HT1080 (cell line): ENCODE data around the gene NLRP6. TPM values are rescaled to one million over a fixed set of nuclear protein-coding genes. Genes with fewer than 3 reads are reported as not detected.
A peak's percentile ranks its signal among the peaks of the same experiment; 100 is the strongest.
"Not testable (repeated sequence)": the region's sequence is repeated elsewhere in the genome, so short reads cannot be mapped to it uniquely, and the experiment has no call there.

Experiments used
- DNase-seq: peaks from one replicate; pipeline ENCODE4 v3.0.0-alpha.2; 2015; ENCODE audit warnings: low read depth
- total RNA-seq: library from RNA; depleted of rRNA; stranded (reverse); fragments of >200 nt; shearing (Covaris generic); gene quantifications from 2 replicates; pipeline ENCODE4 v1.2.3, GENCODE V29; 2014

NLRP6 gene
- total RNA-seq, 1 experiment from 2014 or later: not detected

DNA sequence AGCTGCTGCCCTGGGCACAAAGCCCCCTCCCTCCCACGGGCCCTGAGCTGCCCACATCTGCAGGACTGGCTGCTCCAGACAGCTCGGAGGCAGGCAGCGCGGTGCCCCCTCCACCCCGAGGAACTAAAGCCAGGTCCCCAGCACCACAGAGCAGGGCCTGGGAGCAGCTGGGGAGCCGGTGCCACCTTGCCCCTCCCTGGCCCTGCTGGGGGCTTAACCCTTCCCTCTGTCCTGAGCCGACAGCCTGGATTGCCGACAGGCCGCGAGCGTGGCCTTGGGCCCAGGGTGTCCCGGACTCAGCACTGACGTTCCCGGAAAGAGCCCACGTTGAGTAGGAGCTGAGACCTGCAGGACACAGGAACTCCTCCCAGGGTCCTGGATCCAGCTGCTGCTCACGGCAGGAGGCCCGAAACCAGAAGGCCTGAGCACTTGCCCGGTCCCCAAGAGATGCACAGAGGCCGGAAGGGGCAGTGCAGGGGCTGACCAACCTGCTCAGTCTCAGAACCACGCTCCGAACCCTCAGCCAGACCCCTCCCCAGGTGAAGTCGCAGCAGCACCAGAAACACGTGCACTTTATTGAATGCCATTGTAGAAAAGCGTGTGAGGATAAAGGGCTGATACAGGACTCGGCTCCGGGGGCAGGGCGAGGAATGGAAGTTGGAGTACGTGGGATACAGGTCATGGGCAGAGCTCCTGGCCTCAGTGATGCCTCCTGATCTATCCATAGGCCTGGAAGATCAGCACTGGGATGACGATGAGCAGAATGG, 41.1 kb downstream of the NLRP6 start:
- DNase-seq: peak; percentile 24

DNA sequence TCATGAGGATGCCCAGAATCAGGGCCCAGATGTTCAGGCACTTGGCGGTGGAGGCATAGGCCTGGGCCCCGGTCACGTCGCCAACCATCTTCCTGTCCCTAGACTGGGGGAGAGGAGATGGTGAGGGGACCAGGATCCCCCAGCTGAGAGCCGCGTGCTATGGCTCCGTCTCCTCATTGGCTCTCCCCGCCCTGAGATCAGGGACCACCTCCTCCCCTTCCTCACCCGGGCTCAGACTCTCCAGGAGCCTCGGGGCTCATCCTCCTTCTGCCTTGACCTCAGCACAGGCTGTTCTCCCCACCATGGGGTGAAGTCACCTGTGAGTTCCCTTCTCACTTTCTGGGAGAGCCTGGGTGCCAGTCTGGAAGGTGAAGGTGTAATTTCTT, 41.7 kb downstream of the NLRP6 start:
- not testable (repeated sequence) for DNase-seq

DNA sequence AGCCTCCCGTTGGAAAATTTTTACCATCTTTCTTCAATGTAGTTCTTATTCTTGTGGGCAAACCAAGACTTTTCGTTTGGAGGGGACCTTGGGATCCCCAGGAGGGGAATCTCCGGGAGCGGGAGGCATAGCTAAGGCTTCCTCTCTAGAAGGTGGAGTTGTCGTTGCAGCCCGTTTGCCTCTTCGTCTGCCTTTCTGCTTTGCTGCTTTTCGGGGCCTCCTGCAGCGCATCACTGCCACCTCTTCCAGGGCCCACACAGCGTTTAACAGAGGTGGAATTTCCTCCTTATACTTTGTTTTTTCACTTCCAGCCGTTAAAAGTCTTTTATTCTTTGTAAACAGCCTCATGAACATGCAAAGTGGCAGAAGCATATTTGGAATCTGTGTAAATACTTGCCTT, 45.9 kb downstream of the NLRP6 start:
- DNase-seq: no peak

DNA sequence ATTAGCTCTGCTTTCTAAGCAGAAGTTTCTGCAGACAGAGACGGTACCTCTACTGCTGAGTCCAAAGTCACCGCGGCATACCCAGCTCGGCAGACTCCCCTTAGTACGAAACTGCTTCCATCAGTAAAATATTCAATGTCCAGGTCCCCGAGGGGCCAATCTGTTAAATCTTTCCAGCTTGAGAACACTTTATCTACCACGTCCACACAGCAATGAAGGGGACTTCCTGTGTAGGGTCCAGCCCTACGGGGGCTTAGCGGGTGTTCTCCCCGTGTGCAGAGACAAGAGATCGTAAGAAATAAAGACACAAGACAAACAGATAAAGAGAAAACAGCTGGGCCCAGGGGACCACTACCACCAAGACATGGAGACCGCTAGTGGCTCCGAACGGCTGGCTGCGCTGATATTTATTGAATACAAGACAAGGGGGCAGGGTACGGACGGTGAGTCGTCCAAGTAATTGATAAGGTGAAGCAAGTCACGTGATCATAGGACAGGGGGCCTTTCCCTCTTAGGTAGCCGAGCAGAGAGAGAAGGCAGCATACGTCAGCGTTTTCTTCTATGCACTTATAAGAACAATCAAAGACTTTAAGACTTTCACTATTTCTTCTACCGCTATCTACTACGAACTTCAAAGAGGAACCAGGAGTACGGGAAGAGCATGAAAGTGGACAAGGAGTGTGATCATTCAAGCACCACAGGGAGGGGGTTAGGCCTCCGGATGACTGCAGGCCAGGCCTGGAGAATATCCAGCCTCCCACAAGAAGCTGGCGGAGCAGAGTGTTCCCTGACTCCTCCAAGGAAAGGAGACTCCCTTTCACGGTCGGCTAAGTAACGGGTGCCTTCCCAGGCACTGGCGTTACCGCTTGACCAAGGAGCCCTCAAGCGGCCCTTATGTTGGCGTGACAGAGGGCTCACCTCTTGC, 46.6 kb downstream of the NLRP6 start:
- DNase-seq: not testable (repeated sequence)

DNA sequence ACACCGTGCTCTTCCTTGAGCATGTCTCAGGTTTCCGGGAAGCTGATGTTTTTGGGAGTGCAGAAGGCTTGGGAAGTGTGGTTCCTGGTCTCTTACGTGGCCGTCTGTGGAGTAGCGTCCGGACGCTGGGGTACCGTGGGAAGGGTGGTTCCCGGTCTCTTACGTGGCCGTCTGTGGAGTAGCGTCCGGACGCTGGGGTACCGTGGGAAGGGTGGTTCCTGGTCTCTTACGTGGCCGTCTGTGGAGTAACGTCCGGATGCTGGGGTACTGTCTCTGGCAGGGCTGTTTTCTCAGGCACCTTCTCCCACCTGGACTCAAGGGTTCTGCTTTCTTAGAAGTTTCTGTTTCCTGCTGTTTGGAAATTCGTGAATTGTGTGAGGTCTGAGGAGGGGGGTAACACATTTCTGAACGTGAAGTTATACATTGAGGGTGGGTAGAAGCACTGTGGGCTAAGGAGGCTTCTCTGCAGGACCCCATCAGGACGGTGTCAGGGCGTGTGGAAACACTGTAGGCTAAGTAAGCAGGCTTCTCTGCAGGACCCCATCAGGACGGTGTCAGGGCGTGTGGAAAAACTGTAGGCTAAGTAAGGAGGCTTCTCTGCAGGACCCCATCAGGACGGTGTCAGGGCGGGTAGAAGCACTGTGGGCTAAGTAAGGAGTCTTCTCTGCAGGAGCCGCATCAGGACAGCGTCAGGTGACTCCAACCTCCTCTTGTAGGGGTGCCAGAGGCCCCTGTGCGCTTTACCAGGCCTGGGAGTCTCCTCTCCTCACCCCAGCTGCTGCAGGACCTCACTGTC, 47.8 kb downstream of the NLRP6 start:
- DNase-seq: no peak

DNA sequence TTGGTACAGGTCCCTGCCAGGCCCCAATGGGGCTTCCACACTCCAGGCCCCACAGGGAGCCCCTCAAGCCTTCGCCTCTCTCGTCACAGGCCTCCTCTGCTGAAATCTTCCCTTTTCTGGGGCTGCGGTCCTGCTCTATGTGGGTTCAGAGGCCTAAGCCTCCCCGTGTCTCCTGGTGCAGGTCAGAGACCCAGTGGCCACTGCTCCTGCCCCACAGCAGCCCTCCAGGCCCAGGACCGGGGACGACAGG, 48.3 kb downstream of the NLRP6 start:
- no peak for DNase-seq

DNA sequence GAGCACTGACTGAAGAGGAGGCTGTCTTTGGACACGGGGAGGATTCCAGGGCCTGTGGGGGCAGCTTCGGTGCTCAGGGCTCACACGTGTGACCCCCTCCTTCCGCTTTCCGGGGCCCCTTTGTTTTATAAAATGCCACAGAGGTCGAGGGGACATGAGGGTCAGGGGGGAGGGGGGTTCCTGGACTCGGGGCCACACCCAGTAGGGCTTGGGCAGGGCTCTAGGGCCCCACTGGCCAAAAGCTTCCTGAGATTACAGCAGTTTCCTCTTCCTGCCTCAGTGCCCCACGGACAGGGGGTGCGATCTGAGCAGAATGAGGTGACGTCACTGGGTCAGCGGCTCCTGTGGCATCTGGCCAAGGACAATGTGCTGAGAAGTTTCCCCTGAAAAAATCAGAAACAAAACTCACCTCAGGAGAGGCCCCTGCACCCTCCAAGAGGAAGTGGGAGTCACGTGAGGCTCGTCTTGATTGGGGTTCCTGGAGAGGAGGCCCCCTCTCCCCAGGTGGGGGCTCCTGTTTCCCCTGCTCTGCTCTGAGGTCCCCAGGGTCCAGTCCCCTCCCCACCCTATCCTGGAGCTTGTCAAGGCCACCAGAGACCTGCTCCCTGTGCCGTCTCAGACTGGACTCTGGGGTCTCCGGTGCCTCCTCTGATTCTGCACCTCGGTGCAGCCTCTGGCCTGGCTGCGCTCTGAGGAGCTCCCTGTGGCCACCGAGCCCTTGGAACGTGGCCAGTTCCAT, 48.8 kb downstream of the NLRP6 start:
- no peak for DNase-seq

DNA sequence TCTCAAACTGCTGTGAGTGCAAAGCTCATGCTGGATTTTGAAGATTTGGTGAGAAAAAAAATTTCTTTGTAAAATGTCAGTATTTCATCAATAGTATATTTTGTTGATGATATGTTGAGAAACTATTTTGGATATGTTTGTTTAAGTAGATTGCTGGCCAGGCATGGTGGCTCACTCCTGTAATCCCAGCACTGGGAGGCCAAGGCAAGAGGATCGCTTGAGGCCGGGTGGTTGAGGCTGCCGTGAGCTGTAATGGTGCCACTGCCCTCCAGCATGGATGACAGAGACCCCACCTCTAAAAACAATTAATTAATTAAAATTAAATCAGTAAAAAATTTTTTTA, 49.3 kb downstream of the NLRP6 start:
- no peak for DNase-seq

DNA sequence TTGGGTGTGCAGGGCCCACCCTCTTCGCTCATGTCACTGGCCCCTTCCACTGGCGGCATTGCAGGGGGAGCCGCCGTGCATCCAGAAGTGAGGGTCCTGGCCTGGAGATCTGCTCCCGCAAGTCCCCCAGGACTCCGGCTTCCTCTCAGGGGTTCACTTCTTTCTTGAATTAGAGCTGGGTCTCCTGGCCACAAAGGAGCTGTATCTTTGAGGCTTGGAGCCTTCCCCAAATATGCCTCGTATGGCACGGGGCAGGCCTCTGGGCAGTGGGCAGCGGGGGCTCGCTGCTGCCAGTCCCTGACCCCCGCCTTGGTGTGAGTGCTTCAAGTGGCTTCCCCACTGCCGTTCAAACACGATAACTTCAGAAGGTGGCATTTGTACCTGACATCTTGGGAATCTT, 49.8 kb downstream of the NLRP6 start:
- DNase-seq: no peak

DNA sequence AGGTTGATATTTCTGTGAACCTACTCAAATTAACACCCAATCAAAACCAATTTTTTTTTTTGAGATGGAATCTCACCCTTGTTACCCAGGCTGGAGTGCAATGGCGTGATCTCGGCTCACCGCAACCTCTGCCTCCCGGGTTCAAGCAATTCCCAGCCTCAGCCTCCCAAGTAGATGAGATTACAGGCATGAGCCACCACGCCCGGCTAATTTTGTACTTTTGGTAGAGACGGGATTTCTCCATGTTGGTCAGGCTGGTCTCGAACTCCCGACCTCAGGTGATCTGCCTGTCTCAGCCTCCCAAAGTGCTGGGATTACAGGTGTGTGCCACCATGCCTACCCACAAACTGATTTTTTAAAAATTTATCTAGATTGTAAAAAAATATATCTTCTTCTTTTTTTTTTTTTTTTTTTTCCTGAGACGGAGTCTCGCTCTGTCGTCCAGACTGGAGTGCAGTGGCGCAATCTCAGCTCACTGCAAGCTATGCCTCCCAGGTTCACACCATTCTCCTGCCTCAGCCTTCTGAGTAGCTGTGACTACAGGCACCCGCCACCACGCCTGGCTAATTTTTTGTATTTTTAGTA, 50.4 kb downstream of the NLRP6 start:
- not testable (repeated sequence) for DNase-seq

DNA sequence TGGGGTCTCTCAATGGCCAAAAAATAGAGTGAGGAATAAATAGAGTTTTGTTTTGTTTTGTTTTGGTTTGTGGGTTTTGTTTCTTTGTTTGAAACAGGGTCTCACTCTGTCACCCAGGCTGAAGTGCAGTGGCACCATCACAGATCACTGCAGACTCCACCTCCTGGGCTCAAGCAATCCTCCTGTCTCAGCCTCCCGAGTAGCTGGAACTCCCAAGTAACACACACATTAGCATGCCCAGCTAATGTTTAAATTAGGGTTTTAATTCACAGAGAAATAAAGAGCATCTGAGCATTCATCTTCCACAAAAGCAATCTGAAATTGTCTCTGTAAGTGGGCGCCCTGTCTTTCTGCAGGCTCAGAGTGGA, 51.7 kb downstream of the NLRP6 start:
- no peak for DNase-seq

DNA sequence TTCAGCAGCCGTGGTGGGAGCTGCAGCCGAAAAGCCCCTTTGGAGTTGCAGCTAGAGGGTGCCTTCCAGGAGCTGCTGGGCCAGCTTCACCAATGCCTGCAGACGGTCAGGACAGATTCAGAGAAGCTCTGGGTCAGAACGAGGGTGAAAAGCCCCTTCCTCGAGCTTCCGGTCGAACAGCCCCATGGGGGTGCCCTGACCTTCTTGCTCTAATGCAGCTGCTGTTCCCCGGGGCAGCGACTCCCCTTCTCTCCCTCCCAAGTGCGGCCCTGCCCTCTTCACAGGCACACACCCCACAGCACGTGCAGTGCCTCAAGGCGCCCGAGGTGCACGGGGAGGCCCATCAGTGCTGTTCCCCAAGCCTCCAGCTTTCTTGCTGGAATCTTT, 52.1 kb downstream of the NLRP6 start:
- no peak for DNase-seq

DNA sequence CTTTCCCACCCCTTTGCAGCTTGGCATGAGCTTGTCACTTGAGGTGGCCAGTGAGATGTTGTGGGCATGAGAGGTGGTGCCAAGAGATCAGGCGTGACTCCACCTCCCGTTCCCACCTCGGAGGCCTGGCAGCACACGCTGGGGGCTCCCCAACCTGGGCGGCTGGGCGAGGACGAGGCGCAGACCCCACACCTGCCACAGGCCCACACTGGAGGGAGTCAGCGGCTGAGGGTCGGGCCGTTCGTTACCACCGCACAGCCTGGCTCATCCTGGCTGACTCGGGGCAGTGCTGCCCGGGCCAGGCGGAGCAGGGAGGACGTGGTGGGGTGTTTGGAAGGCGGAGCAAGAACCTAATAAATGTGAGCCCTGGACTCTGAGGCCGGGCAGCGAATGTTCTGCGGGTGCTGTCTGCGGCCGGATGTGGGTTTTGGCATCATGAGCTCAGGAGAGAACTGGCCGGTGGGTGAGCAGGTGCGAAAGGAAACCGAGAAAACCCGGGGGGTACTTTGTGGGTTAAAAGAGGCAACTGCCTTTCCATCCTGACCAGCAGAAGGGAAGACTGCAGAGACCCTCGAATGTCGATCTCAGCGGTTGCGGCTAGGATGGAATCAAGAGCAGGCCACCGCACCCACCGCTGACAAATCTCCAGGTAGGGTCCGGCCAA, 52.6 kb downstream of the NLRP6 start:
- DNase-seq: peak; percentile 44

DNA sequence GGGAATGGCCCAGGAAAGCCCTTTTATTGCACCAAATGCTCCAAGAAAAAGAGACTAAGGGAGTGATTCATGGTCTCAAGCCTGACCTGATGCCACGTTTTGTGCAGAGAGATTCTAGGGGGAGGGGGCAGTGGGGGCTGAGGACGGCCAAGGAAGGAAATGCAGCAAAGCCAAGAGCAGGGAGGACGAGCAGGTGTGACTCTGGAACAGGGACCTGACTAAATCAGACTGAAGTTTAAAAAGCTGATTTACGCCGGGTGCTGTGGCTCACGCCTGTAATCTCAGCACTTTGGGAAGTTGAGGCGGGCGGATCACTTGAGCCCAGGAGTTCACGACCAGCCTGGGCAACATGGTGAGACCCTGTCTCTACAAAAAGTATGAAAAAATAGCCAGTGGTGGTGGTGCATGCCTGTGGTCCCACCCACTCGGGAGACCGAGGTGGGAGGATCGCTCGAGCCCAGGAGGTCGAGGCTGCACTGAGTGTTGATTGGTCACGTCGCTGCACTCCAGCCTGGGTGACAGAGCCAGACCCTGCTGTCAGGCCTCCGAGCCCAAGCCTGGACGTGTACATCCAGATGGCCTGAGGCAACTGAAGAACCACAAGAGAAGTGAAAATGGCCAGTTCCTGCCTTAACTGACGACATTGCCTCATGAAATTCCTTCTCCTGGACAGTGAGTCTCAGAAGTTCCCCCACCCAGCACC, 53.3 kb downstream of the NLRP6 start:
- no peak for DNase-seq

DNA sequence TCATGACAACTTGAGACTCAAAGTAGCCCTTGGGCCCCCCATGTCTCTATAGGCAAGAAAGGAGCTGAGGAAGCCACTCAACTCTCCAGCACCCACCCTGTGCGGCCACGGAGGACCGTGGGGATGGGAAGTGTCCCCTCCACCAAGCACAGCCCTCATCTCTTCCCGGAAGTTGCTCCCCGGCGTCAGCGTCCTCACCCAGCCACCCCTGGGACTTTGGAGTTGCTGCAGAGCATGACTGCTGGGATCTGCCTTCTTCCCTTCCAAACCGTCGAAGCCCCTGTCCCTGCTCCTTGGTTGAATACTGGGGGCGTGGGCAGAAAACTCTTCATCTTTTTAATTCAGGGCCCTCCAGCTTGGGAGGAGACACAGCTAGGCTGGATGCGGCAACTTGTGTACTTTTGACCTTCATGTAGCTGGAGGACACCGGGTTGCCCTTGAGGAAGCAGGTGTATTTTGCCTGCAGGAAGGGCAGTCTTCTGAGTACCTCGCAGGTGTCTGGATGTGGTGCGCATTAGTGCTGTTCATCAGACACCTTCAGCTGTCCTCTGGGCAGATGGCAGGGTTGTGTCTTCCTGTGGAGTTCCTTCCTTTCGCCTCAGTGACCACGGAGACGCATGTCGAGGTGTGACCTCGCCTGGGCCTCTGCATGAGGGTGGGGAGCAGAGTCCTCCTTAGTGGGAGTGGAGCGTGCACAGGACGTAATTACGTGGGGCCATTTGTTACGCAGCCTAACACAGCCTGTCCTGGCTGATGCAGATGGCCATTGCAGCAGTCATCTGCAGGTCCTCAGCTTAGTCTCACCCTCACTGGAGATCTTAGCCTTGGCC, 54.7 kb downstream of the NLRP6 start:
- DNase-seq: no peak

DNA sequence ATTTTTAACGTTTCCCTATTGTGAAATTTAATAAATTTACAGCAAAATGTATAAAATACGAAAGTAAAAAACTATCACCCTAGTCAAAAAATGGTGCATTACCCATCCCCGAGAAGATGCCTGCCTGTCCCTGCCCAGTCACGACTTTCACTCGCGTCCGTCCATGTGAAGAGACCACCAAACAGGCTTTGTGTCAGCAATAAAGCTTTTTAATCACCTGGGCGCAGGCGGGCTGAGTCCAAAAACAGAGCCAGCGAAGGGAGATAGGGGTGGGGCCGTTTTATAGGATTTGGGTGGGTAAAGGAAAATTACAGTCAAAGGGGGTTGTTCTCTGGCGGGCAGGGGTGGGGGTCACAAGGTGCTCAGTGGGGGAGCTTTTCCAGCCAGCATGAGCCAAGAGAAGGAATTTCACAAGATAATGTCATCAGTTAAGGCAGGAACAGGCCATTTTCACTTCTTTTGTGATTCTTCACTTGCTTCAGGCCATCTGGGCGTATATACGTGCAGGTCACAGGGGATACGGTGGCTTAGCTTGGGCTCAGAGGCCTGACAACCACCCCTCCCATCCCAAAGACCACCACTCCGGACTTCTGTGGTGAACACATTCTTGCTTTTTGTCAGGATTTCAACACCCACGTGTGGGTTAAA, 55.5 kb downstream of the NLRP6 start:
- DNase-seq: not testable (repeated sequence)

DNA sequence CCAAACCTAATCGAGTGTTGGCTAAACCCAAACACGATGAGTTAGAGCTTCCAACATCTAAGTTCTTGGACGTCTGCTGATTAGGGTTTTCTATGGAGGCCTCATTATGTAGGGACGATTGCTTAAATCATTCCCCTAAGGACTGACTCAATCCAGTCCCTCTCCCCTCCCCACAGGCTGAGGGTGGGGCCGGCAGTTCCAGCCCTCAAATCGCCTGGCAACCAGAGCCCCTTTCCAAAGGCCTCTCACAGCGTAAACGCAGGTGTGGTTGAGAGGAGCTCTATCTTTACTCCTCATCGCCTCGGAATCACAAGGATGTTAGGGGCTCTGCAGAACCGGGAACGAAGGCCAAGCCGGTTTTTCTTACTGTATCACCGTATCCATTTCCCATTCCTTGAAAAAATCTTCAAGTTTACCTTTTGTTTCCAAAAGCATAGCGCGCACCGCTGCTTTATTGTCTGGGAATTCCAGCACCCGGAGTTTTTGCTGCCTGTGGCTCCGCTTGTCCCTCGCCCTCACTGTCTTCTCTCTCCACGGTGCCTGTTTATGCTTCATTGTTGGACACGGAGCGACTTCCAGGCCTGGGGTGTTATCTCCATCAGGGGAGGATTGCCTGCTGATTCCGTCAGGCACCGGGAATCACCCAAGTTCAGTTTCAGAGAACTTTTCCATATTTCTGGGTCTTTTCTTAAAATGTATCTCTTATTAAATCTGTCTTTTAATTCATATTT, 56.2 kb downstream of the NLRP6 start:
- no peak for DNase-seq
